HepG2 (cell line): ENCODE data around the gene NXT1. TPM values are rescaled to one million over a fixed set of nuclear protein-coding genes. Genes with fewer than 3 reads are reported as not detected.
A peak's percentile ranks its signal among the peaks of the same experiment; 100 is the strongest.

Experiments
- AHR ChIP-seq: IDR thresholded peaks from 2 replicates; pipeline ENCODE4 v1.6.1; 2018; ENCODE audit warnings: missing genetic modification reagents, missing compliant biosample characterization
- BCL6 ChIP-seq: IDR thresholded peaks from 2 replicates; pipeline ENCODE4 v1.6.1; 2016; ENCODE audit warnings: missing genetic modification reagents, missing compliant biosample characterization
- BHLHE40 ChIP-seq: IDR thresholded peaks from 2 replicates; pipeline ENCODE4 v1.6.1; 2011; ENCODE audit warnings: low read length, improper control_type of control experiment
- CEBPZ ChIP-seq: IDR thresholded peaks from 2 replicates; pipeline ENCODE4 v1.6.1; 2012; ENCODE audit warnings: low read length, improper control_type of control experiment
- EZH2 ChIP-seq: conservative IDR thresholded peaks from 2 replicates; pipeline ENCODE4 v1.6.1; 2012; ENCODE audit warnings: mild to moderate bottlenecking, low read depth, low read length, moderate library complexity
- FLYWCH1 ChIP-seq: sonication (generic); formaldehyde crosslinking; IDR thresholded peaks from 2 replicates; pipeline ENCODE4 v1.8.1; 2023; ENCODE audit warnings: mild to moderate bottlenecking, missing genetic modification reagents
- MLLT10 ChIP-seq: sonication (generic); formaldehyde crosslinking; IDR thresholded peaks from 2 replicates; pipeline ENCODE4 v1.4.0; 2020; ENCODE audit warnings: missing genetic modification reagents
- MNT ChIP-seq: fragments of 450-650 bp; IDR thresholded peaks from 2 replicates; pipeline ENCODE4 v1.6.1; 2016
- MYNN ChIP-seq: sonication (generic); formaldehyde crosslinking; IDR thresholded peaks from 2 replicates; pipeline ENCODE4 v1.4.0; 2020; ENCODE audit warnings: mild to moderate bottlenecking, low read depth, missing genetic modification reagents
- RFXANK ChIP-seq: IDR thresholded peaks from 2 replicates; pipeline ENCODE4 v1.6.1; 2016
- SIX1 ChIP-seq: sonication (generic); formaldehyde crosslinking; IDR thresholded peaks from 2 replicates; pipeline ENCODE4 v1.4.0; 2020; ENCODE audit warnings: missing genetic modification reagents, borderline replicate concordance
- STAT5B ChIP-seq: sonication (generic); formaldehyde crosslinking; IDR thresholded peaks from 2 replicates; pipeline ENCODE4 v1.4.0; 2020; ENCODE audit warnings: missing genetic modification reagents
- ZNF230 ChIP-seq: sonication (generic); formaldehyde crosslinking; IDR thresholded peaks from 2 replicates; pipeline ENCODE4 v1.4.0; 2020; ENCODE audit warnings: mild to moderate bottlenecking, missing genetic modification reagents
- ZNF276 ChIP-seq: sonication (generic); formaldehyde crosslinking; IDR thresholded peaks from 2 replicates; pipeline ENCODE4 v1.4.0; 2020; ENCODE audit warnings: mild to moderate bottlenecking, low read depth, missing genetic modification reagents
- ZNF331 ChIP-seq: sonication (generic); formaldehyde crosslinking; IDR thresholded peaks from 2 replicates; pipeline ENCODE4 v1.4.0; 2020; ENCODE audit warnings: missing genetic modification reagents
- ZNF614 ChIP-seq: IDR thresholded peaks from 2 replicates; pipeline ENCODE4 v1.6.1; 2018; ENCODE audit warnings: missing biosample characterization, missing genetic modification reagents, inconsistent platforms, borderline replicate concordance
- polyA plus RNA-seq, 8 experiments: library from polyadenylated mRNA; depleted of rRNA in 3 of 8; stranded (reverse) in 7 of 8; unstranded in 1 of 8; fragments of >200 nt; fragmentation: Illumina TruSeq in 4 of 8; extraction: Trizol in 4 of 8; gene quantifications; 2 replicates each; pipeline versions ENCODE4 v1.2.1 to v1.2.3, GENCODE V29; 2011 to 2016; ENCODE audit warnings: low read depth in 4 of 8, missing spikeins in 1 of 8, mixed read lengths in 1 of 8; ENCODE audit not compliant: insufficient read depth in 1 of 8
- total RNA-seq, 5 experiments: library from RNA; depleted of rRNA; stranded (reverse); fragments of >200 nt; fragmentation: Illumina TruSeq; extraction: Trizol; gene quantifications; 2 replicates each; pipeline ENCODE4 v1.2.3, GENCODE V29; 2016; ENCODE audit warnings: low read depth in 1 of 5
- TF ChIP-seq, protein P1 (sequence below): sonication (generic); formaldehyde crosslinking; IDR thresholded peaks from 2 replicates; pipeline ENCODE4 v1.4.0; 2020; ENCODE audit warnings: missing genetic modification reagents, mild to moderate bottlenecking, borderline replicate concordance
- TF ChIP-seq, protein P2 (sequence below): sonication (generic); formaldehyde crosslinking; IDR thresholded peaks from 2 replicates; pipeline ENCODE4 v1.4.0; 2020; ENCODE audit warnings: missing genetic modification reagents, borderline replicate concordance

NXT1 gene
- total and polyA plus RNA-seq, 2 of the 13 experiments (the other 11 are each of a cell fraction or from before 2014, with no cell fraction given), result 35.6 to 65.9 TPM

DNA sequence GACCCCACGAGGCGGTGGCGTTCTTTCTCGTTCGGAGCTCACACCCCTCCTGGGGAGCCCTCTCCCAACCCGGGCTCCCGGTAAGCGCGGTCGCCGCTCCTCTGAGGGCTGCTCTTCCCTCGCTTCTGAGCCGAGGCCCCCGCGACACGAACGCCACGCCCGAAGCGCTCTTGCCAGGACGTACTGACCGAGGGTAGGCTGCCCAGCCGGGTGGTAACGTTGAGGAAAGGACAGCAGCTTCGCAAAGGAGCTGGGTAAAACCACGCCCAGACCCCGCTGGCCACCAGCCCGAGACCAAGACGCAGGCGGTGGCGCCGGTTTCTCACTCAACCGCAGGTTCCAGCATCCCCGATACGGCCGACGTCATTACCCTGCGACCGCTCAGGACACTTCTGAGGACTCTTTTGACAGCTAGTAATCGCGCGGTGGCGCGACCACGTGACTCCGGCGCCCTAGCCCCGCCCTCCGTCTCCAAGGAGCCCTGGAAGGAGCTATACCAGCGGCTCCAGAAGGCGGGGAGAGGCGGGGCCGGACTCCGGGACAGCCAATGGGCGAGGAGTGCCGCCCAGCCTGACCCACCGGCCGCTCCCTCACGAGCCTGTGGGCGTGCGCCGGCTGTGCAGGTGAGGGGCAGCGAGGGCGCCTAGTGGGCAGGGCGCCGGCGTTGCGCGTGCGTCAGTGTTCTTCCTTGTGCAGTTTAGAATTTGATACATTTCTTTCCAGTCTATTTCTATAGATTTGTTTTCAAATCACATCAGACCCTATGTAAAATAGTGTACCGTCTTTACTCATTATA is 7.4 kb downstream of the NXT1 start (continued):
- TF ChIP-seq, protein P1, sequence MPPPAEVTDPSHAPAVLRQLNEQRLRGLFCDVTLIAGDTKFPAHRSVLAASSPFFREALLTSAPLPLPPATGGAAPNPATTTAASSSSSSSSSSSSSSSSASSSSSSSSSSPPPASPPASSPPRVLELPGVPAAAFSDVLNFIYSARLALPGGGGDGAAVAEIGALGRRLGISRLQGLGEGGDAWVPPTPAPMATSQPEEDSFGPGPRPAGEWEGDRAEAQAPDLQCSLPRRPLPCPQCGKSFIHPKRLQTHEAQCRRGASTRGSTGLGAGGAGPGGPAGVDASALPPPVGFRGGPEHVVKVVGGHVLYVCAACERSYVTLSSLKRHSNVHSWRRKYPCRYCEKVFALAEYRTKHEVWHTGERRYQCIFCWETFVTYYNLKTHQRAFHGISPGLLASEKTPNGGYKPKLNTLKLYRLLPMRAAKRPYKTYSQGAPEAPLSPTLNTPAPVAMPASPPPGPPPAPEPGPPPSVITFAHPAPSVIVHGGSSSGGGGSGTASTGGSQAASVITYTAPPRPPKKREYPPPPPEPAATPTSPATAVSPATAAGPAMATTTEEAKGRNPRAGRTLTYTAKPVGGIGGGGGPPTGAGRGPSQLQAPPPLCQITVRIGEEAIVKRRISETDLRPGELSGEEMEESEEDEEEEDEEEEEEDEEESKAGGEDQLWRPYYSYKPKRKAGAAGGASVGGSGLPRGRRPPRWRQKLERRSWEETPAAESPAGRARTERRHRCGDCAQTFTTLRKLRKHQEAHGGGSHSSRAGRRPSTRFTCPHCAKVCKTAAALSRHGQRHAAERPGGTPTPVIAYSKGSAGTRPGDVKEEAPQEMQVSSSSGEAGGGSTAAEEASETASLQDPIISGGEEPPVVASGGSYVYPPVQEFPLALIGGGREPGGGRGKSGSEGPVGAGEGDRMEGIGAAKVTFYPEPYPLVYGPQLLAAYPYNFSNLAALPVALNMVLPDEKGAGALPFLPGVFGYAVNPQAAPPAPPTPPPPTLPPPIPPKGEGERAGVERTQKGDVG (CRISPR knock-in tag), result peak; percentile 89; the same call in 1 of the 2 replicates
- TF ChIP-seq ZNF614 (CRISPR knock-in tag) (peak; percentile 87; the same call in 1 of the 2 replicates), ZNF230 (CRISPR knock-in tag) (peak; percentile 91; the same call in 1 of the 2 replicates), MLLT10 (CRISPR knock-in tag) (no peak), RFXANK (no peak; the same call in 1 of the 2 replicates), AHR (0 out of 2 replicates have a peak, but pooled peaks have one; percentile 39), ZNF331 (CRISPR knock-in tag) (peak; percentile 78; the same call in 1 of the 2 replicates), SIX1 (0 out of 2 replicates have a peak, but pooled peaks have one; percentile 16), CEBPZ (no peak), BCL6 (CRISPR knock-in tag) (peak; percentile 64; the same call in 1 of the 2 replicates), ZNF276 (CRISPR knock-in tag) (peak; percentile 82), FLYWCH1 (CRISPR knock-in tag) (no peak), STAT5B (CRISPR knock-in tag) (no peak), EZH2 (no peak), BHLHE40 (peak; percentile 92), MYNN (CRISPR knock-in tag) (peak; percentile 45; the same call in 1 of the 2 replicates), MNT (peak; percentile 79)
- TF ChIP-seq, protein P2, sequence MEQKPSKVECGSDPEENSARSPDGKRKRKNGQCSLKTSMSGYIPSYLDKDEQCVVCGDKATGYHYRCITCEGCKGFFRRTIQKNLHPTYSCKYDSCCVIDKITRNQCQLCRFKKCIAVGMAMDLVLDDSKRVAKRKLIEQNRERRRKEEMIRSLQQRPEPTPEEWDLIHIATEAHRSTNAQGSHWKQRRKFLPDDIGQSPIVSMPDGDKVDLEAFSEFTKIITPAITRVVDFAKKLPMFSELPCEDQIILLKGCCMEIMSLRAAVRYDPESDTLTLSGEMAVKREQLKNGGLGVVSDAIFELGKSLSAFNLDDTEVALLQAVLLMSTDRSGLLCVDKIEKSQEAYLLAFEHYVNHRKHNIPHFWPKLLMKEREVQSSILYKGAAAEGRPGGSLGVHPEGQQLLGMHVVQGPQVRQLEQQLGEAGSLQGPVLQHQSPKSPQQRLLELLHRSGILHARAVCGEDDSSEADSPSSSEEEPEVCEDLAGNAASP (CRISPR knock-in tag), result peak; percentile 69
